ENCODE measurements around the gene TOX2.
A peak's percentile ranks its signal among the peaks of the same experiment; 100 is the strongest.

TOX2 gene, protein sequence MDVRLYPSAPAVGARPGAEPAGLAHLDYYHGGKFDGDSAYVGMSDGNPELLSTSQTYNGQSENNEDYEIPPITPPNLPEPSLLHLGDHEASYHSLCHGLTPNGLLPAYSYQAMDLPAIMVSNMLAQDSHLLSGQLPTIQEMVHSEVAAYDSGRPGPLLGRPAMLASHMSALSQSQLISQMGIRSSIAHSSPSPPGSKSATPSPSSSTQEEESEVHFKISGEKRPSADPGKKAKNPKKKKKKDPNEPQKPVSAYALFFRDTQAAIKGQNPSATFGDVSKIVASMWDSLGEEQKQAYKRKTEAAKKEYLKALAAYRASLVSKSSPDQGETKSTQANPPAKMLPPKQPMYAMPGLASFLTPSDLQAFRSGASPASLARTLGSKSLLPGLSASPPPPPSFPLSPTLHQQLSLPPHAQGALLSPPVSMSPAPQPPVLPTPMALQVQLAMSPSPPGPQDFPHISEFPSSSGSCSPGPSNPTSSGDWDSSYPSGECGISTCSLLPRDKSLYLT

DNA sequence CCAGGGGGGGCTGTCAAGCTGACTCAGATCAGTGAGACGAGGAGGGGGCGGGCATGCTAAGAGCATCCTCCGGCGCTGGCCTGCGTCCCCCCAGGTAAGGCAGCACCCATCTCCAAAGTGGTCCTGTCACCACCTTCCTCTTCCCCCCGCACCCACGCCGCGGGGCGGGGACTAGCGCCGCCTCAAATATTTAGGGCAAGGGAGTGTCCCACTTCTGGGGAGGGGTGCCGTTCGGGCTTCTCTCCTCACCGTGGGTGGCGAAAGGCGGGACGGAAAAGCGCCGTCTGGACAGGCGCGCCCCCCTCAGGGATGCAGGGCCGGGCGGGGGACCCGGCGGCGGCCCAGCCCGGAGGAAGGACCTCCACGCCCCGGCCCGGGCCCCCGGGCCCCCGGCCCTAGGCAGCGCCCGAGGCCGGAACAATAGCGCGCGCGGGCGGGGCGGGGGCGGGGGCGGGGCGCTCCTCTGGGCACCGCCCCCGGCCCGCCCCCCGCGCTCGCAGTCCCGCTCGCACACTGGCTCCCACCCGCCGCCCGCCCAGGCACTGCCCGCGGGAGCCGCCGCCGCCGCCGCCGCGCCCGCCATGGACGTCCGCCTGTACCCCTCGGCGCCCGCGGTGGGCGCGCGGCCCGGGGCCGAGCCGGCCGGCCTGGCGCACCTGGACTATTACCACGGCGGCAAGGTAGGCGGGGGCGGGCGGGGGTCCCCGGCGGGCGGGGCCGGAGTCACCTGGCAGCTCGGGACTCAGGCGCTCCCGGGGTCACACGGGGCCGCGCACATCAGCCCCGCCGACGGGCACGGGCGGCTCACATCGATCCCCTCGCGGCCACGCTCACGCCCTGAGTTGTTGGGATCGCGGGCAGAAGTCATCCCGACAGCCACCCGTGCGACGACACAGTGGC is at the start of gene TOX2:
TOX2 (plus strand) TSS at position 542 of the 900 bp plus-strand sequence; CDS start at position 582, 40 bp downstream.
- no peak for TF ChIP-seq ZNF274 (IDR thresholded peaks at IDR 0.05; ENCODE audit: low read depth, low read length)
- peak within 1 kb of the TSS; percentile 70; the same call in 1 of the 2 replicates for H3K4me3 ChIP-seq (ENCODE audit: low read length)

DNA sequence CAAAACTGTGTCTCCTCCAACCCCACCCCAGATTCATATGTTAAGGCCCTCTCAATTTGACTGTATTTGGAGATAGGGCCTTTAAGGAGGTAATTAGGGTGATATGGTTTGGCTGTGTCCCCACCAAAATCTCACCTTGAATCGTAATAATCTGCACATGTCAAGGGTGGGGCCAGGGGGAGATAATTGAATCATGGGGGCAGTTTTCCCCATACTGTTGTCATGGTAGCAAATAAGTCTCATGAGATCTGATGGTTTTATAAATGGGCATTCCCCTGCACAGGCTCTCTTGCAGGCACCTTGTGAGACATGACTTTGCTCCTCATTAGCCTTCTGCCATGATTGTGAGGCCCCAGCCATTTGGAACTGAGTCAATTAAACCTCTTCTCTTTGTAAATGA is 46.6 kb upstream of the TOX2 start:
- no peak for TF ChIP-seq ZNF274 (IDR thresholded peaks at IDR 0.05; ENCODE audit: low read depth, low read length)
- no peak overlapping the region for H3K4me3 ChIP-seq (ENCODE audit: low read length)

DNA sequence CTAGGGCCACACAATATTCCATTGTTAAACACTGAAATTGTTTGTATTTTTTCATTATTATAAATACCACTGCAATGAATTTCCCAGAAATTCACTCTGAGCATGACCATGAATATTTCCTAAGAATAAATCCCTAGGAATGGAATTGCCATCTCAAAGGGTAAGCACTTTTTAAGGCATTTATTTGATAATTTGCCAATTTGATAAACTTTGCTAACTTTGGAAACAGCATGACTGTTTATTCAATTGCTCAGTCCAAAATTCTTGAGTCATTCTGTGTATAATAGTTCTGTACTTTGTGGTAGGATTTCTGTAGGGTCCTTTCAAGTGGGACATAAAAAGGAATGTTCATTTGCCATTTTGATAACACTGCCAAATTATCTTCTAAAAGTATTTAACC is 44.2 kb upstream of the TOX2 start:
- TF ChIP-seq ZNF274 (IDR thresholded peaks at IDR 0.05; ENCODE audit: low read depth, low read length): no peak
- no peak overlapping the region for H3K4me3 ChIP-seq (ENCODE audit: low read length)

DNA sequence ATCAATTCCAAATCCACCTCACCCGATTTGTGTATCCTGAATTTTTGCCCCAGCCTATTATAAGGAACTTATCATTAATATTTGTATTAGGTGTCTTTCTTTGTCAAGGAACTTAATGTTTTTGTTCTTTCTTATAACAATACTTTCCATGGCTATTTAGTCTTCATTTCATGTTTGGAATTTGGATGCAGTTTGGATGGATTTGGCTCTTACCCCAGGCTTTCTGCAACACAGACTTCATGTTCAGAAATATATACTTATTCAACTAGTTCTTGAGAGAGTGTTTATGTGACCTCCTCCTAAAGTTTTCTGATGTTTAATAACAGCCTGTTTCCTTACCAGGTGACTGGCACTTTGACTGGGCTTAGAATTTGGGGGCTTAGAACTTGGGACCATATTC is 35.9 kb upstream of the TOX2 start:
- no peak overlapping the region for H3K4me3 ChIP-seq (ENCODE audit: low read length)
- no peak for TF ChIP-seq ZNF274 (IDR thresholded peaks at IDR 0.05; ENCODE audit: low read depth, low read length)

DNA sequence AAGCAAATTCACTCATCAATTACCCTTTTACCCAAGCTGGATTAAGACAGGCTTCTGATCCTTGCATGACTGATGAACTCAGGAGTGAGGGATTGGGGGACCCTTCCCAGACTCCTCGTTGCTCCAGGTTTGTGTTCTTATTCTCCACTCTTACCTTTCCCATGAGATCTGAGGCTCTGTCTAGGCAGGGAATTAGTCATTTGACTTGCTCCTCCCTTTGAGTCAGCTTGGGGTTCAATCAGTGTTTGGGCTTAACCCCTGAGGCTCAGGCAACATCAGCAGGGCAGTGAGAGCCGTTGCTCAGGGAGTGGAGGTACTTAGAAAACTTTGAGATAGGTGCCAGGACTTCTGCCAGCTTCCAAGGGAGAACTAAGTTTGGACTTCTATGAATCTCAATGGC is 20.7 kb upstream of the TOX2 start:
- no peak overlapping the region for H3K4me3 ChIP-seq (ENCODE audit: low read length)
- no peak for TF ChIP-seq ZNF274 (IDR thresholded peaks at IDR 0.05; ENCODE audit: low read depth, low read length)

DNA sequence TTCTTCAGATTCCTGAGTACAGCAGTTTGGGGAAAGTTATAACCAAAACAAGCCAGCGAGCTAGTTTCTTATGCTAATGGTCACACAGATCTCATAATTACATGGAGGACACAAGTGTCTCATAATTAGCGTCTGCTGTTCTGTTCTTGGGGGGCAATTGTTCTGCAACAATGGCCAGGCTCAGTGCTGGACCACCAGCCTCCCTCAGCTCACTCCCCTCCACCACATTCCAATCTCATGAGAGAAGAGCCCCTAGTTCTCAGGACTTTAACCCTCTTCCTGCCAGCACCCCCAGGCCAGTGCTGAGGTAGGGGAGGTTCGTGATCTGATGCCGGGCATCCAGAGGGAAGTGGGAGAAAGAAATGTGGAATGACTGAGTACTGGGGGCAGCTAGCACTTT is 20.2 kb upstream of the TOX2 start:
- H3K4me3 ChIP-seq (ENCODE audit: low read length): no peak overlapping the region
- TF ChIP-seq ZNF274 (IDR thresholded peaks at IDR 0.05; ENCODE audit: low read depth, low read length): no peak

DNA sequence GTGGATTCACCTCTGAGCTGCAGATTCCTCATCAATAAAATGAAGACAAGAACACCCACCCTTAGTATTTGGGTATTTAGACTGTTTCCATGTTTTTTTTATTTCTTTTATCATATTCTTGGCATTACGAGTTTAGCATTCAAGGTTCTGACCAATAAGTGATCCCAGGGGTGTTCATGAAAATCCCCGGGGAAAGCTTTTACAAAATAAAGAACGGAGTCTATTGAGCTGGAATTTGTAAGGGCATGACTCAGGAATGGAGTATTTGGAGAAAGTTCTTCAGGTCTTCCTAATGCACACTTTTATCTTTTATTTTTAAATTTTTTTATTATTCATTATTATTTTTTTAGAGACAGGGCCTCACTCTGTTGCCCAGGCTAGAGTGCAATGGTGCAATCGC is 19.4 kb upstream of the TOX2 start:
- no peak overlapping the region for H3K4me3 ChIP-seq (ENCODE audit: low read length)
- no peak for TF ChIP-seq ZNF274 (IDR thresholded peaks at IDR 0.05; ENCODE audit: low read depth, low read length)

DNA sequence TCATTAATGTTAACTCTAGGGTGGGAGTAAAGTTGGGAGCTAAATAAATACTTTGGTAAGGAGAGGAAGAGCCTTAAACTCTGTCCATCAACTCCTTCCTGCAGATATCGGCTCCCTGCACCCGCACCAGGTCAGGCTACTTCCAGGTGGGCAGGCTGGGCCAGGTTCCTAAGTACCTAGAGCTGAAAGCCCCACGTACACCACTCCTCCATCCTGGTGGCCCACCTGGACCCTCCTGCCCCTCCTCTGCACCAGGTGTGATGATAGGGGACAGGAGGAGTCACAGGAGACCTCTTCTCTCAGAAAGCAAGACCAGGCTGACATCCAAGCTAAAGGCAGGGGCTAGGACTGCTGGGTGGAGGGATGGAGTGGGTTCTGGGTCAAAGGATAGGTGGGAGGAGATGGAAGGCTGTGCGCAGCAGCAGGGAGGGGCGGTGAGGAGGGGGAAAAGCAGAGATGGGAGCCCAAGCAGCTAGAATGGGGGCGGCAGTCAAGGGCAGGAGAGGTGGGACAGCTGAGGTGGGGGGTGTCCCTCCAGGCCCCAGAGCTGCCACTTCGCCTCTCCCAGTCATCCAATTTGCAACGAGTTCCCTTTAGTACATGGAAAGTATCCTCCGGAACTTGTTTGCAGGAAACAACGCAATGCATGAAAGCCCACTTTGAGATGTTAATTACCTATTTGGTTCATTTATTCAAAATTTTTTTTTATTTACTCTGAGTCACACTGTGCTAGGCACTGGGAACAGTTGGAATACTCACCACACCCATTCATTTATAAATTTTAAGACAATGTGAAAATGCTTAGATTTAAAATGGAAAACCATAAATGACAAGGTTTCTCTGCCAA is 15.2 kb upstream of the TOX2 start:
- no peak overlapping the region for H3K4me3 ChIP-seq (ENCODE audit: low read length)

DNA sequence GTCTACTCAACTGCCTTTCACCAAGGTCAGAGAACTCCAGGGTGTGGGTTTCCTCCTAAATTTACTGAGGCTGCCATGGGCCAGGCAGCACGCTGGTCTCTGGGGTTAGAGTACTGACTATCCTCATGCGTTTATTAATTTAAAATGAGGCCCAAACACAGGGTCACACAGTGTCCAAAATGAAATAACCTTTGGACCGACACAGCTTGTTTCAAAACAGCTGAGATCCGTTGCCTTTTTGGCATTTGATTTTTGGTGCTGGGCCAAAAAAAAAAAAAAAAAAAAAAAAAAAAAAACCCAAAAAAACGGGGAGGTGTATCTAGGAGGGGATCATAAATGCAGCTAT is 14.6 kb upstream of the TOX2 start:
- no peak for TF ChIP-seq ZNF274 (IDR thresholded peaks at IDR 0.05; ENCODE audit: low read depth, low read length)
- no peak overlapping the region for H3K4me3 ChIP-seq (ENCODE audit: low read length)

More for the DNA sequence above, 15.2 kb upstream of the TOX2 start:
- TF ChIP-seq ZNF274 (IDR thresholded peaks at IDR 0.05; ENCODE audit: low read depth, low read length): no peak

DNA sequence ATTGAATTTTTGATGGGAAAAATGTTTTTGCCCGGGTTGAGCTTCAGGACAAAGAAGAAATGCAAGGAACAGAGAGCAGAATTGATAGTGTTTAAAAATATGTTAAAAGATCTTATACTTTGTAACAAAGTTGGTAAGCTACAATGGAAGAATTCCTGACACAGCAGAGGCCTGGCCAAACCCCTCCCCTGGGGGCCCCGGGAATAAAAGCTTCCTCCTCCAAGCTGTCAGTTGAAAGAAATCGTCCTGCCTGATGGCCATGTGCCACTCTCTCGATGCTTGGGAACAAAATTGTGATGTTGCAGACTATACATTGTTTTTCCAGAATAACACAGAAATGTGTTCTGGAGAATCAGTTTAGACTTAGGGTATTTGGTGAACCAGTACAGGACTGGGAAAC is 14.2 kb upstream of the TOX2 start:
- no peak for TF ChIP-seq ZNF274 (IDR thresholded peaks at IDR 0.05; ENCODE audit: low read depth, low read length)
- no peak overlapping the region for H3K4me3 ChIP-seq (ENCODE audit: low read length)

DNA sequence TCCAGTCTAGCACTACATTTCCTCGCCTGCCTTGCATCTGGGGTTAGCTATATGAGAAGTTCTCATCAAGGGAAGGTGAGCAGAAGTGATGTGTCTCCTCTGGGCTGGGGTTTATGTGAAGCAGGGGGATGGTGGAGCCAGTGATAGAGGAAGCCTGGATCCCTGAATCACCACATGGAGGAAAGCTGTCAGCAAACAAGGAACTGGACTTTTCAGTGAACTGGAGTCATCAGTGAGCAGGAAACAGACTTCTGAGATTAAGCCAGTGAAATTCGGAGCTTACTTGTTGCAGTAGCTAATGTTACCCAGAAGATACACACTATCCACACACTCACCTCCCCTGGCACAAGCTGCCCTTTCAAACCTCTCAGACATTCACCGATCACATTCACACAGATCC is 13.4 kb upstream of the TOX2 start:
- no peak overlapping the region for H3K4me3 ChIP-seq (ENCODE audit: low read length)
- TF ChIP-seq ZNF274 (IDR thresholded peaks at IDR 0.05; ENCODE audit: low read depth, low read length): no peak

DNA sequence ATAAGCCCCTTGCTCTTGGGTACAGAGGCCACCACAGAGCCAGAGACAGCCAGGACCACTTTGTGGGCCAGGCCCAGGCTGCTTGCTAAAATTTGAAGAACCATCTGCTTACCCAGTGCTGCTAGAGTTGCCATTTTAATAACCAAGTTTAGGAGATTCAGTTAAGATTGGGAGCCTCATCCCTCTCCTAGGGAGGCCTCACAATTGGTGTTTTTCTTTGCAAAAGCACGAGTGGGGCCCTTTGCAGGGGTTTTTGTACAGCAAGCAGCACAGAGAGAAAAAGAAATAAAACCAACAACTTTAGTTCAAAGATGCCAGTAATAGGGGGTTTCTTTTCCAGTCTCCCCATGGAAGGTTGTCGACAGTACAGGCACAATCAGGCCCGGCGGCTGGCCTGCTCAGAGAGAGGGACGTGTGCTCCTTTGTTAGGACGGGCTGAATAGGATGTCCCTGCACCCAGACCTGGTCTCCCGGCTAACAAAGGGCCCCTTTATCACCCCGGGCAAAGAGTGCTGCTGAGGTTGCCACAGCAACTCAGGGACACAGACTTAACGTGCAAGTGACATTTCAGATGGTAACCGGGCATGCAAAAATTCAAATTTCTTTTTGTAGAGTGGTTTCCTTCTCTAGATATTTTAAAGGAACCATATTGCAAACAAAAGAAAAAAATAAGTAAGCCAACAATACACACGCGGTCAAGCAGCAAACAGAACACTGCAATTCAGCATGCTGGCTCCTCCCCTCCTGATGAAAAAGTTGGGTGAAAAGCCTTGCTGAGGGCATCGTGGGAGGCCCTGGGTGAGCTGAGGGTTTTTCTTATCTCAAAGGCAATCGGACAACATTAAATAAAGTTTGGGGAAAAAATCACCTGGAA is 10.5 kb upstream of the TOX2 start:
- H3K4me3 ChIP-seq (ENCODE audit: low read length): no peak overlapping the region
- TF ChIP-seq ZNF274 (IDR thresholded peaks at IDR 0.05; ENCODE audit: low read depth, low read length): no peak

DNA sequence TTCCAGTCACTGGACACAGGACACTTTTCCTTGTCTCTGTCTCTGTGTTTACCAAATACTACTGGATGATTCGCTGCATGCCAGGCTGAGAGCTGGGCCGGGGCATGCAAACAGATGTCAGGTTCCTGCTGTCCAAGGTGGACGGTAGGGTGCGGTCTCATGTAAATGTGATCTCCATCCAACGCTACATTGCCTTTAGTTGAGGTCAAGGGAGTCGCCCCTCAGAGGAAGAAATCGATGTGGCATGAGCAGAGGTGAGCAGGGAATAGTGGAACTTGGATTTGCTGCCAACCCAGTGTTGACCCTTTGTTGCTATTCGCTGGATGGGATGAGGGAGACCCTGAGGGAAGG is 9.8 kb upstream of the TOX2 start:
- no peak for TF ChIP-seq ZNF274 (IDR thresholded peaks at IDR 0.05; ENCODE audit: low read depth, low read length)

More for the DNA sequence above, 9.8 kb upstream of the TOX2 start:
- no peak overlapping the region for H3K4me3 ChIP-seq (ENCODE audit: low read length)
